Midbrain (tissue), 1 donor: Measurements from ENCODE around the gene ITGA2.
A peak's percentile ranks its signal among the peaks of the same experiment; 100 is the strongest.

Experiments
- DNase-seq: peaks from one replicate; lab custom pipeline; 2025; lab: John Stamatoyannopoulos, UW

ITGA2 gene

GRCh38 chr5:53017794-53018391 is 28.7 kb downstream of the ITGA2 start:
- DNase-seq = no peak

GRCh38 chr5:53019320-53019719 is 30.2 kb downstream of the ITGA2 start:
- no peak for DNase-seq

- no peak for DNase-seq
These were observed 33.9 kb downstream of the ITGA2 start for GRCh38 chr5:53022930-53023511.

- peak; percentile 21 for DNase-seq
These were observed 34.8 kb downstream of the ITGA2 start for GRCh38 chr5:53023969-53024368.

- DNase-seq = peak; percentile 40
These were observed 35.4 kb downstream of the ITGA2 start for GRCh38 chr5:53024535-53024934.

- DNase-seq = peak; percentile 40
These were observed 36.3 kb downstream of the ITGA2 start for GRCh38 chr5:53025487-53025886.

- no peak for DNase-seq
These were observed 38.8 kb downstream of the ITGA2 start for GRCh38 chr5:53027913-53028312.

- no peak for DNase-seq
These were observed 40.5 kb downstream of the ITGA2 start for GRCh38 chr5:53029608-53030007.

GRCh38 chr5:53030893-53031292 is 41.7 kb downstream of the ITGA2 start:
- DNase-seq = no peak

- no peak for DNase-seq
These were observed 42.5 kb downstream of the ITGA2 start for GRCh38 chr5:53031695-53032096.

GRCh38 chr5:53032188-53032587 is 43.0 kb downstream of the ITGA2 start:
- DNase-seq = no peak

GRCh38 chr5:53034832-53035231 is 45.7 kb downstream of the ITGA2 start:
- no peak for DNase-seq

GRCh38 chr5:53035868-53036381 is 46.8 kb downstream of the ITGA2 start:
- DNase-seq = peak; percentile 14

- no peak for DNase-seq
These were observed 48.1 kb downstream of the ITGA2 start for GRCh38 chr5:53037141-53037859.

GRCh38 chr5:53038196-53038847 is 49.2 kb downstream of the ITGA2 start:
- no peak for DNase-seq

GRCh38 chr5:53039855-53040254 is 50.7 kb downstream of the ITGA2 start:
- DNase-seq = no peak

GRCh38 chr5:53041071-53041692 is 52.0 kb downstream of the ITGA2 start:
- no peak for DNase-seq

- DNase-seq = no peak
These were observed 52.6 kb downstream of the ITGA2 start for GRCh38 chr5:53041740-53042139.

- no peak for DNase-seq
These were observed 56.1 kb downstream of the ITGA2 start for GRCh38 chr5:53045263-53045662.

GRCh38 chr5:53048248-53048647 is 59.1 kb downstream of the ITGA2 start:
- no peak for DNase-seq

GRCh38 chr5:53052499-53052898 is 63.3 kb downstream of the ITGA2 start:
- no peak for DNase-seq

- no peak for DNase-seq
These were observed 64.2 kb downstream of the ITGA2 start for GRCh38 chr5:53053364-53053763.
